DND-41 (cell line): ENCODE results near the gene WDR7.

Source experiments
- ATAC-seq: fragments of 200-7000 bp; cut with Tn5 transposase; 3 replicates; pipeline ENCODE4 v1.9.1; 2021; ENCODE audit warnings: low read depth; ENCODE audit not compliant: insufficient read depth
- DNase-seq: peaks from one replicate; pipeline ENCODE4 v3.0.0-alpha.2; 2020
- H2AFZ ChIP-seq: 2 replicates; pipeline ENCODE4 v1.6.0; 2012; ENCODE audit warnings: low read depth, low read length
- H3K27ac ChIP-seq: 2 replicates; pipeline ENCODE4 v1.5.1; 2012; ENCODE audit warnings: low read length, inconsistent platforms
- H3K27me3 ChIP-seq: fragments of 200-600 bp; sonication (generic); 2 replicates; pipeline ENCODE4 v1.6.0; 2012; ENCODE audit warnings: low read length, mild to moderate bottlenecking, inconsistent platforms; ENCODE audit not compliant: insufficient read depth, poor library complexity
- H3K36me3 ChIP-seq: 2 replicates; pipeline ENCODE4 v1.5.1; 2012; ENCODE audit warnings: low read length, inconsistent platforms; ENCODE audit not compliant: insufficient read depth
- H3K4me1 ChIP-seq: 2 replicates; pipeline ENCODE4 v1.5.1; 2012; ENCODE audit warnings: mild to moderate bottlenecking, low read length; ENCODE audit not compliant: insufficient read depth
- H3K4me2 ChIP-seq: 2 replicates; pipeline ENCODE4 v1.6.0; 2012; ENCODE audit warnings: mild to moderate bottlenecking, moderate library complexity, low read length, inconsistent platforms; ENCODE audit not compliant: insufficient read depth
- H3K4me3 ChIP-seq, 2 experiments: fragments of 200-600 bp in 1 of 2; shearing (Covaris generic) in 1 of 2; 2 replicates each; pipeline ENCODE4 v1.5.1; 2012 to 2016; ENCODE audit warnings: inconsistent platforms in 2 of 2, low read length in 2 of 2, mild to moderate bottlenecking in 2 of 2, low read depth in 1 of 2, moderate library complexity in 1 of 2
- H3K79me2 ChIP-seq: 2 replicates; pipeline ENCODE4 v1.6.0; 2012; ENCODE audit warnings: low read length, inconsistent platforms; ENCODE audit not compliant: insufficient read depth
- H3K9ac ChIP-seq: 2 replicates; pipeline ENCODE4 v1.6.0; 2012; ENCODE audit warnings: low read depth, mild to moderate bottlenecking, inconsistent platforms, low read length, moderate library complexity
- H3K9me3 ChIP-seq: 2 replicates; pipeline ENCODE4 v1.5.1; 2012; ENCODE audit warnings: low read length, moderate library complexity, mild to moderate bottlenecking, inconsistent platforms; ENCODE audit not compliant: insufficient read depth, severe bottlenecking
- H4K20me1 ChIP-seq: 2 replicates; pipeline ENCODE4 v1.6.0; 2012; ENCODE audit warnings: low read length; ENCODE audit not compliant: insufficient read depth
- CTCF ChIP-seq: IDR thresholded peaks from 2 replicates; pipeline ENCODE4 v1.5.1; 2012; ENCODE audit warnings: borderline replicate concordance, low read length, moderate library complexity, mild to moderate bottlenecking; ENCODE audit not compliant: poor library complexity, severe bottlenecking; ENCODE audit errors: extremely low read depth
- EZH2 ChIP-seq: IDR thresholded peaks from 3 replicates; pipeline ENCODE4 v1.6.1; 2012; ENCODE audit warnings: borderline replicate concordance, low read depth, mild to moderate bottlenecking, moderate library complexity, low read length, inconsistent platforms; ENCODE audit not compliant: severe bottlenecking

The WDR7 gene

GRCh38 chr18:56977771-56978170, 326.6 kb downstream of the WDR7 start:
- H3K9me3 ChIP-seq, result no peaks in the 10 kb centered on the region
- H3K4me3 ChIP-seq, result no peak overlapping the region
- H3K9ac ChIP-seq, result no peak overlapping the region
- no peak for TF ChIP-seq CTCF
- no peak for TF ChIP-seq EZH2
- H4K20me1 ChIP-seq, result no peaks in the 10 kb centered on the region
- no peak overlapping the region for H3K4me2 ChIP-seq
- no peak for ATAC-seq
- H3K79me2 ChIP-seq, result no peaks in the 10 kb centered on the region
- no peaks in the 10 kb centered on the region for H3K36me3 ChIP-seq
- no peak for DNase-seq
- H3K27ac ChIP-seq, result no peak overlapping the region
- H3K27me3 ChIP-seq, result no peaks in the 10 kb centered on the region
- no peaks in the 10 kb centered on the region for H3K4me1 ChIP-seq
- no peak overlapping the region for H2AFZ ChIP-seq

- no peaks in the 10 kb centered on the region for H3K79me2 ChIP-seq
- no peaks in the 10 kb centered on the region for H3K9me3 ChIP-seq
- no peak for TF ChIP-seq CTCF
- no peak for TF ChIP-seq EZH2
- no peak for ATAC-seq
- no peaks in the 10 kb centered on the region for H4K20me1 ChIP-seq
- no peaks in the 10 kb centered on the region for H3K27me3 ChIP-seq
- no peak overlapping the region for H3K4me3 ChIP-seq
- no peak overlapping the region for H2AFZ ChIP-seq
- no peak for DNase-seq
- H3K4me1 ChIP-seq, result no peaks in the 10 kb centered on the region
- no peak overlapping the region for H3K27ac ChIP-seq
- H3K36me3 ChIP-seq, result no peaks in the 10 kb centered on the region
- no peak overlapping the region for H3K9ac ChIP-seq
- no peak overlapping the region for H3K4me2 ChIP-seq
Observed at GRCh38 chr18:56980151-56980550, 329.0 kb downstream of the WDR7 start.

- Histone ChIP-seq H3K27ac (no peak overlapping the region), H3K4me2 (no peak overlapping the region), H3K9ac (no peak overlapping the region), H3K4me1 (no peaks in the 10 kb centered on the region), H3K79me2 (no peaks in the 10 kb centered on the region), H3K27me3 (no peaks in the 10 kb centered on the region), H4K20me1 (no peaks in the 10 kb centered on the region), H2AFZ (no peak overlapping the region), H3K36me3 (no peaks in the 10 kb centered on the region), H3K9me3 (no peaks in the 10 kb centered on the region), H3K4me3 (no peak overlapping the region)
- ATAC-seq (no peak), DNase-seq (no peak)
- TF ChIP-seq CTCF (no peak), EZH2 (no peak)
Observed at GRCh38 chr18:56982766-56983165, 331.6 kb downstream of the WDR7 start.
